ENCODE measurements around the gene USP20. TPM values are rescaled to one million over a fixed set of nuclear protein-coding genes. Genes with fewer than 3 reads are reported as not detected.

USP20 gene
- total RNA-seq, 1 donor from 2014 or later = 19.9 TPM

- no peak for DNase-seq (ENCODE audit: extremely low read depth, low read depth, low spot score)
These were observed 35.8 kb downstream of the USP20 start for GRCh38 chr9:129871046-129871445.

DNA sequence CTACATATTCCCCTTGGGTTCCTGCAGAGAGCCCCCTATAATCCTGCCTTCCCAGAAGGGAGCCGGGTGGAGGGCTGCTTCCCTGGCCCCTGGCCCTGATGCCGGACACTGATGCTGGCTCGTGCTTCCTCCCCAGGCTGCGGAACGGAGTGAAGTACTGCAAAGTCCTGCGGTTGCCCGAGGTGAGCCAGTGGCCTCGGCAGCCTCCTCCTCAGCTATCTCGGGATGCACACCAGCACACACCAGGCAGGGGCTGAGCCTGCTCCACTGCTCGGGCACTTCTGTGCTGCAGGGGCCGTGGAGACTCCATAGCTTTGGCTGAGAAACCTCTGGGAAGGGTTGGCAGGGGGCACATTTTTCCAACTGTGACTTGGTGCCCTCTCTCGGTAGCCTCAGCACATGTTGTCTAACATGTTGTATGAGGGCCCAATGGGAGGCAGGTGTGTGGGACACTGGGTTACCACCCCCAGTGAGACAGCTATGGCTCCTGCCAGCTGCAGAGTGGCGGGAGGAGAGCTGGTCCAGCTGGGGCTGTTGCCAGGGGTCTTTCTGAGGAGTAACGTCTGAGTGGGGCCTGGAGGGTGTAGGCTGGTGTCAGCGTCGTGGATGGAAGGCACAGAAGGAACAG, 38.4 kb downstream of the USP20 start:
- no peak for DNase-seq (ENCODE audit: extremely low read depth, low read depth, low spot score)

DNA sequence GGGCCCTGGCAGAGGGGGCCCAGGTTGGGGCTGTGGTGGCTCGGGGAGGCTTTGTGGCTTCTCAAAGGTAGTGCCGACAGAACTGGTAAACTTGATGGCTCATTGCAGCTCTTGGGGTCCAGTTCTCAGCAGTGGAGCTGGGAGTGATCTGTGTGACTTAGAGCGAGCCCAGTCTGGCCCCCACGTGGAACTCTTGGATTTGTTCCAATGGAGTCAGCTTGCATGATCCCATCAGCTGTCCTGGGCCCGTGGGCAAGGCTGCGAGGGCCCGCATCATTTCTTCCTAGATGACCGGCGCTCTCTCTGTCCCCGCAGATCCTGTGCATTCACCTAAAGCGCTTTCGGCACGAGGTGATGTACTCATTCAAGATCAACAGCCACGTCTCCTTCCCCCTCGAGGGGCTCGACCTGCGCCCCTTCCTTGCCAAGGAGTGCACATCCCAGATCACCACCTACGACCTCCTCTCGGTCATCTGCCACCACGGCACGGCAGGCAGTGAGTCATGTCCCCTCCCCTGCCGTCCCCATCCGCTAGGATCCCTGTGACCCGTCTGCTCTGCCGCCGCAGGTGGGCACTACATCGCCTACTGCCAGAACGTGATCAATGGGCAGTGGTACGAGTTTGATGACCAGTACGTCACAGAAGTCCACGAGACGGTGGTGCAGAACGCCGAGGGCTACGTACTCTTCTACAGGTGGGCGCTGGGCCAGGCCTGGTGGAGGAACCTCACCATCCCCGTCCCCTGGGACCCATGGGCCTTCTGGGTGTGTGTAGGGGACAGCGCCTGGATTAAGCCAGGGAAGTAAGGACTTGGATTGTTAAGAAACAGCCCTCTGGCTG, 39.2 kb downstream of the USP20 start:
- DNase-seq (ENCODE audit: extremely low read depth, low read depth, low spot score) = no peak

- no peak for DNase-seq (ENCODE audit: extremely low read depth, low read depth, low spot score)
These were observed 39.9 kb downstream of the USP20 start for GRCh38 chr9:129875181-129875611.

- DNase-seq (ENCODE audit: extremely low read depth, low read depth, low spot score) = no peak
These were observed 40.6 kb downstream of the USP20 start for GRCh38 chr9:129875687-129876395.

DNA sequence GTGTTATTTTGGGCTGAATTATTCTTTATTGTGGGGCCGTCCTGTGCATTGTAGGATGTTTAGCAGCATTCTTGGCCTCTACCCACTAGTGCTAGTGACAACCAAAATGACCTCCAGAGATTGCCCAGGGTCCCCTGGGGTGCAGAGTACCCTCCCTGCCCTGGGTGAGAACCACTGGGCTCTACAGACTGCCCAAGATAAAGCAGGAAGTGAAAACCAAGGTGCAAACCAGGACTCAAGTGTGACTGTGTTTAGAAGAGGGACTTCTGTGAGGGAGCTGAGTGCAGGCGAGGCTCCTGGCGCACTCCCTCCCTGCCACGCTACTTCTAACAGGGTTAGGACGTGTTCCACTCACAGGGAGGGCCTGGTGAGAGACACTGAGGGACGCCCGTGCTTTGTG, 41.6 kb downstream of the USP20 start:
- no peak for DNase-seq (ENCODE audit: extremely low read depth, low read depth, low spot score)

DNA sequence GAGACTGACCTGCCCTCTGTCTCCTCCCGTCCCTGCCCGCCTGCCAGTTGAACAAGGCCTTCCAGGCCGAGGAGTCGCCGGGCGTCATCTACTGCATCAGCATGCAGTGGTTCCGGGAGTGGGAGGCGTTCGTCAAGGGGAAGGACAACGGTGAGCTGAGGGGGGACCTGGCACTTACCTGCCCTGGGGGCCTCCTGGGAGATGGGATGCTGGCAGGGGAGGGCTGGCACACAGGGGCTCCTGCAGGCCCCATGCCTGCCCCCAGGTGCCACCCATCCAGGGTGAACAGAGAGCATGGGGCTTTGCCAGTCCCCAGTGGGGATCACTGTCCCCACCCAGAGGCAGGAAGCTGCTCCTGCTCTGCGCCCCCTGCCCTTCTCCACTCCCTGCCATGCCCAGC, 43.0 kb downstream of the USP20 start:
- no peak for DNase-seq (ENCODE audit: extremely low read depth, low read depth, low spot score)

DNA sequence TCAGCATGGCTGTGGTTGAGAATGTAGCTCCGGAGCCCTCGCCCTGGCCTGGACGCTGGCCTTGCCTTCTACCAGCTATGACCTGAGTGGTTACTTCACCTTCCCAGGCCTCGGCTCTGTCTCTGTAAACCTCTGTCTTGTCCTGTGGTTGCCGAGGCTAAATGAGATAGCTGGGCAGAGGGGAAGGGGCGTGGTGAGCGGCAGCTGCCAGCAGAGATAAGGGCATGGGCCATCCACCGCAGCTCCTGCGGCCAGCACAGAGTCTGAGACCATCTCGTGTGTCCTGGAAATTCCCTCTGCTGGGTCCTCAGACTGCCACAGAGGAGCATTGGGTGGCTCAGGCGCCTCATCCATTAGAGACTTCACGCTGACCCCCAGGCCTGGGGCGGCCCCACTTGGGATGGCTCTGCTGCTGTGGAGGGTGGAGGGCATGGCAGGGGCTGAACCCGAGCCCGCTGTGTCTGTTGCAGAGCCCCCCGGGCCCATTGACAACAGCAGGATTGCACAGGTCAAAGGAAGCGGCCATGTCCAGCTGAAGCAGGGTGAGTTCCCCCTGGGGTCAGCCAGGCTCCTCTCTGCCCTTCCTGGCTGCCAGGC, 43.9 kb downstream of the USP20 start:
- no peak for DNase-seq (ENCODE audit: extremely low read depth, low read depth, low spot score)

DNA sequence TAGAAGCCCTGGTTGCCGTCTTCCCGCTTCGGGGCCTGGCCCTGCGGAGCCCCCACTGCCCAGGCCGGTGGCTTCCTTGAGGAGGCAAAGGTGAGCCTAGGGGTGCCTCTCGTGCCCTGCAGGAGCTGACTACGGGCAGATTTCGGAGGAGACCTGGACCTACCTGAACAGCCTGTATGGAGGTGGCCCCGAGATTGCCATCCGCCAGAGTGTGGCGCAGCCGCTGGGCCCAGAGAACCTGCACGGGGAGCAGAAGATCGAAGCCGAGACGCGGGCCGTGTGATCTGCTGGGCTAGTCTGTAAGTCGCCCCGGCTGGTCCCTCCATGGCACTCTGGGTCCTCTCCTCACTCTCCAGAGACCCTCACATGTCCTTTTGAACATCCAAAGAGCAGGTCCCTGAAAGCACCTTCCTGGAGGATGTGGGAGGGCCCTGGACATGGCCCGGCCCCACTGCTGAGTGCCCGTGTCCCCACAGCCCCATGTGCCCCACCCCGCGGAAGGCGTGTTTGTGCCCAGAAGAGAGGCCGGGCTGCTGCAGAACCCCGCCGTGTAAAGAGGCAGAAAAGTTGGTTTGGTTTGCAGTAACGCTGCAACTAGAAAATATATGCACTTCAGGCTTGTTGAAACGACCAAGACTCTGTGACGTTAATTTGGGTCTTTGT, 44.9 kb downstream of the USP20 start:
- DNase-seq (ENCODE audit: extremely low read depth, low read depth, low spot score) = no peak

DNA sequence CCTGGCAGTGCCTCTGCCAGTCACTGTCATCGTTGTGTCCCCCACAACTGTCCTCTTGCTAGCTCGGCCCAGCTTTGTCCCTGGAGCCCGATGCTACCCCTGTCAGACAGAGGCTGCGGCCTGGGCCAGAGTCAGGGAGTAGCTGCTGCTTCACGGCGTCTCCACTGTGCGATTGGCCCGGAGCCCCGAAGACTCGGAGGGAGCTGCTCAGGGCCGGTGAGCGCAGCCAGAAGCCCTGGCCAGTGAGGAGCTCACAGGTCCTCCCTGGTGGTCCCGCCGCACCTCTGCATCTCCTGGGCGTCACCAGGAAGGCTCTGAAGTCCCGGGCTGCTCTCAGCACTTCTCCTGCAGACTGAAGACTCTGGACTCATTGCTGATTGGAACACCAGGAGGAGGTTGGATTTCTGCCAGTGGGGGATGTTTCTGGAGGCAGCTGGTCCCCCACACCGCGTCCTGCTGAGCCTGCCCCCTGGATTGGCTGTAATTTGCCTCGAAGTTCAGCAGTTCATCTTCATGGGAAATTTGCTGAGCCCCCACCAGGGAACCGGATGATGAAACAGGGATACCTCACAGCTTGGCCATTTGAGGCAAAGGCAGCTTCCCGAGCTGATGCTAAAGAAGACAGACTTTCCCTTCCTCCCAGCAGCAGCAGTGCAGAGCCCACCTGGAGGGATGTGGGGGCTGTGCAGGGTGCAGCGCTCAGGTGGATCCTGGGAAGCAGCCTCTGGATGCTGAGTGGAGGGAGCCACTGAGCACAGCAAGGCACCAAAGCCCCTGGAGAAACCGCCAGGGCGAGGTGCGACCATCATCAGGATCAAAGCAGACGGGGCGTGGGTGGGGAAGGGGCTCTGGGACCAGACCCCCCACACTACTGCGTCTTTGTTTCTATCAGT, 45.6 kb downstream of the USP20 start:
- DNase-seq (ENCODE audit: extremely low read depth, low read depth, low spot score) = no peak

DNA sequence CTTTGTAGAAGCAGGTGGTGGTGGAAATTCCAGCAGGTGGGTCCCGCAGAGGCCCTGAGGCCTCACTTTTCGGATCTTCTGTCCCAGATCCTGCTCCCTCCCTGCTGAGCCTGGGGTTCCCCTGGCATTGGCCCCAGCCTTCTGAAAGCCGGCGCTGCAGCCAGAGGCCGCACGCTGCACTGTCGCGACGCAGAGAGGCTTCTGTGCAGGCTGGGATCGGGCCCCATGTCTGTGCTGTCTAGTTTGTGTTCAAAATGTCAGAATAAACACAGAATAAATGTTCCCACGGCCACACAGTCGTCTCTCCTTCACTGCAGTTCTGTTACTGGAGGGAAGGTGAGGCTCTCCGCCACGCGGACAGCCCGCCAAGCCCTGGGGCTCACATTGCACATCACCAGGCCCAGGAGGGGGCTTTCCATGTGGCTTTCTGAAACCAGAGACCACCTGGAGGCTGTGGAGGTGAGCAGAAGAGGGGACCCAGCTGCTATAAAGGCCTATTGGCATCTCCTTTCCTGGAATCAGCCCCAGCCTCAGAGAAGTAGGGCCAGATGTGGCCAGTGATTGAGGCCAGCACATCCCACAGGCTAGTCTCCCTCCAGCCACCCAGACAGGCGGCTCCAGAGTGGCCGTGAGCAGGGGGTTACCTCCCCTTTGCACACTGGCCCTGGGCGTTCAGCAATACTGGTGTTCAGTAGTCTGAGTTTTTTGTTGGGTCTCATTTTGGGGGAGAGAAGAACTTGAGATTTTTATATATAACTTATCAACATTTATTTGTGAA, 46.5 kb downstream of the USP20 start:
- no peak for DNase-seq (ENCODE audit: extremely low read depth, low read depth, low spot score)

DNA sequence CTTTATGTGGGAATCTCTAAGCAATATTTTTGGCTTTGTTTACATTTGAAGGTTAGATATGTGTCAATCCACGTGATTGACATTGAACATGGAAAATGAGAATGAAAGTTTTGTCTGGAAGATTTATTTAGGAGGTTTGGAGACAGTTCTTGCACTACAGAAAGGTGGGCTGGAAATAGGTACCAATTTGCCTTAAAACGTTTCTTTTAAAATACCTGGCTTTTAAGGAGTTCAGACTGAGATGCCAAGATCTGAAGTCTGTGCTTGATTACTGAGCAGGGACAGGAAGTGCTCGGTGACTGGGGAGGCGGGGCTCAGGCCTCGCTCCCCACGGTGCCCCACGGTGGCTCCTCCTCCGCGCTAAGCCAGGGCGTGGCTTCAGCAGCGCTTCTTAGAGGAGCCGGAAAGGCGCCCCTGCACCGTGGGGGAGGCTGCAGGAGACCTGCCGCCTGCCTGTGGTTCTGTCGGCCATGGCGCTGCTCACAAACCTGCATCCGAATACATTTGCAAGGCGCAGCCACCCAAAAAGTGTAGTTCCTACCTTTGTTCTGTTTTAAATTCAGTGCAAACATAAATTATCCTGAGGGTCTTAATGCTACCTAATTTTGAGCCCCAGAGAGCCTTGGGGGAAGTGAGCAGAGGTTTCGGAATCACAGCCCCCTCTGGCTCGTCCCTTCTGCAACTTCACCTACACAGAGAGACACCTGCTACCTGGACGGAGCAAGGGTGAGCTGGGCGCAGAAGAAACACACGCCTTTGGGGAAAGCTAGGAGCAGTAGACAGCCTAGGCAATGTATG, 49.2 kb downstream of the USP20 start:
- DNase-seq (ENCODE audit: extremely low read depth, low read depth, low spot score) = no peak

GRCh38 chr9:129885018-129885669, 49.9 kb downstream of the USP20 start:
- no peak for DNase-seq (ENCODE audit: extremely low read depth, low read depth, low spot score)

- DNase-seq (ENCODE audit: extremely low read depth, low read depth, low spot score) = no peak
These were observed 50.4 kb downstream of the USP20 start for GRCh38 chr9:129885670-129886106.

DNA sequence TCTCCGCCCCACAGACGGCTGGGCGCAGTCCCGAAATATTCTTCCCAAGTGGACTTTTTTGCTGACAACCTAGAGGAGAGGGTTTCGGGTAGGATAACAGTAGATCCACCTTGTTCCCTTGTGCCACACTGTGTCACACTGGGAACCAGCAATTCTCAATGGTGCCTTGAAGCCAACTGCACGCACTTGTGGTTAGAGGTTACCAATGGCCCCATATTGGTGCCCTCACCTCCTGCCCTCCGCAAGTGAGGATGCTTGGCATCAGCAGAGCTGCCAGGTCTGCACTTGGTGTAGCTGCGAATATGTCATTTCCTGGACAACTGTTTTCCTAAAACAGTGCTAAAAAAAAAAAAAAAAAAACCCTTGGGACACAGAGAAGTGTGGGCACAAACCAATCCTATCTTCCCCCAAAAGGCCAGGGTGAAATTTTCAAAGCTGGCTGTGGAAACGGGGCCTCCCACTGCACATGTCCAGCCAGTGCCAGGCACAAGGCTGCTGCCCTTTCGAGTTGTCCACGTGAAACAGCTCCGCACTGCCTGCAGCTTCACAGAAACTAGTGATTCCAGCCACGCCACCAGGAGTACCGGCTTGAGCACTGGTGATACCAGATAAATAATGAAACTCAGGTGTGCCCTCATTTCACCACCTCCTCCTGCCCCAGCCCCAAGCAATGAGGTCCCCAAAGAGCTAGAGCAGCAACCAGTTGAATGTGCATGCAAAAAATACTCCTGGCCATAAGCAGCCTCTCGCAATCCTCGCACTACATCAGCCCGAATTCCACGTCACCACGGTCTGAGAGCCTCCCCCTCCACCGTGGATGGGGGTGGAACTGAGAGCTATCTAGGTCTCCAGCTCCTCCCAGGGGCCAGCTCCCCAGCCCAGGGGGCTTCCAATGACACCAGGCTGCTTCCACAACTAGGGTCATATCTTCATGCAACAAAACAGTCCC, 51.2 kb downstream of the USP20 start:
- no peak for DNase-seq (ENCODE audit: extremely low read depth, low read depth, low spot score)

All from glomerular endothelial cell (primary cell).